Measurements from ENCODE around the gene CPNE7.
"Not testable (repeated sequence)": the region's sequence is repeated elsewhere in the genome, so short reads cannot be mapped to it uniquely, and the experiment has no call there.

The CPNE7 gene

DNA sequence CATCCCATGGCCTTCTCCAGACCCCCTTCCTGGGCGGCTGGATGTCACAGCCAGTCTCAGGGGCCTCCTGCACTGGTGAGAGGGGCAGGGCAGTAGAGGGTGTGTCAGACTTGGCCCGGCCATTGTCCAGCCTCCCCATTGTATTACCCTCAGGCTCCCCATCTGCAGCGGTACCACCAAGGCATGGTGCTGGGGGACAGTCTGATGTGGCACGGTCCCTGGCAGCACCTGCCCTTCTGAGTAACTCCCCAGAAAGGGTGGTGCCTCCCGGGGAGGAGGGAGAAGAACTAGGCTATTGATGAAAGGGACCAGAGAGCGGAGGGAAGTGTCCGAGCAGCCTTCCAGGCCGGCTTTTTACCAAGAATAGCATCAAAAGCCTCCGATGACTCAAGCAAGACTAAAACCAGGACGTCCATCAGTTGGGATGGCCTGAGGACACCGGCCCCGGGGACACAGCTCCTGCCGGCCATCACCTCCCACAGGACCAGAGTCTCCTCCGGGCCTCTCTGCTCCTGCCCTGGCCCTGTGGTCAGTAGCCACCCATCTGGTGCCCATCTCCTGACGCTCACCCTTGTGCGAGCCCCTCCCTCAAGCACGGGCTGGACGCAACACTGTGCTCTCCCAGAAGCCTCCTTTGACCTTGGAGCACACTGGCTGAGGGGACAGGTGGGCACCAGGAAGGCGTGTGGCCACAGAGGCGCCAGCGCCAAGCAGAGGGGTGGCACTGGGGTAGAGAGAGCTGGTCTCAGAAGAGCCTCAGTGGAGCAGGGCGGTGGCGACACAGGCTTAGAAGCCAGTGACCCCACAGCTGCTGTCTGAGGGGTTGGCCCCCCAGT, 5.8 kb upstream of the CPNE7 start:
- DNase-seq: no peak

DNA sequence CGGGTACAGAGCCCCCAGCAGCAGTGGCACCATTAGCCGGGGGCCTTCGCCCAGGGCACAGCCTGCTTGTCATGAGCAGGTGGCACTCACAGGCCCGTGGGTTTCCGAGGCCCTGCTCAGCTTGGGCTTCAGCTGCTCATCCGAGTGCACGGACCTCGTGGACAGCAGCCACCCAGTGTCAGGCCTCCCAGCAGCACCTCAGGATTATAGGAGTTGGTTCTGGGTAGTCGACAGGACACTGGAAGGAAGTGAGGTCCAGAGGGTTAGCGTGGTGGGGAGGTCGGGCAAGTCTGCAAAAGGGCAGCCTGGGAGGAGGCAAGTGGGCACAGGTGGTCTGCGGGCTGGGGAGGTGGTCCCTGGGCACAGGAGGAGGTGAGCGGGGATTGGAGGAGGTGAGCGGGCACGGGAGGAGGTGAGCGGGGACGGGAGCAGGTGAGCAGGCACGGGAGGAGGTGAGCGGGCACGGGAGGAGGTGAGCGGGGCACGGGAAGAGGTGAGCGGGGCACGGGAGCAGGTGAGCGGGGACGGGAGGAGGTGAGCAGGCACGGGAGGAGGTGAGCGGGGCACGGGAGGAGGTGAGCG, 5.1 kb upstream of the CPNE7 start:
- no peak for DNase-seq

DNA sequence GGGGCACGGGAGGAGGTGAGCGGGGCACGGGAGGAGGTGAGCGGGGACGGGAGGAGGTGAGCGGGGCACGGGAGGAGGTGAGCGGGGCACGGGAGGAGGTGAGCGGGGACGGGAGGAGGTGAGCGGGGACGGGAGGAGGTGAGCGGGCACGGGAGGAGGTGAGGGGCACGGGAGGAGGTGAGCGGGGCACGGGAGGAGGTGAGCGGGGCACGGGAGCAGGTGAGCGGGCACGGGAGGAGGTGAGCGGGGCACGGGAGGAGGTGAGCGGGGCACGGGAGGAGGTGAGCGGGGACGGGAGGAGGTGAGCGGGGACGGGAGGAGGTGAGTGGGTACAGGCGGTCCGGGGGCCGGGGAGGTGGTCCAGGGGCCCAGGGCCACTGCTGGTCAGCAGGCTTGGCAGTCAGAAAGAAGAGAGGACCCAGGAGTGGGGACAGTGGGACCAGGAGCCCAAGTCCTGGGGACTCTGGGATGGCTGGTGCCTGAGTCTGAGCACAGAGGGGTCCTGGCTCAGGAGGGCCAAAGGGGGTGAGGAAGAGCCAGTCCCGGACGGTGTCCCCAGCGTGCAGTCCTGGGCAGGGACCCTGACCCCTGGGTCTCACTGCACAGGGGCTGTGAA, 4.5 kb upstream of the CPNE7 start:
- not testable (repeated sequence) for DNase-seq

DNA sequence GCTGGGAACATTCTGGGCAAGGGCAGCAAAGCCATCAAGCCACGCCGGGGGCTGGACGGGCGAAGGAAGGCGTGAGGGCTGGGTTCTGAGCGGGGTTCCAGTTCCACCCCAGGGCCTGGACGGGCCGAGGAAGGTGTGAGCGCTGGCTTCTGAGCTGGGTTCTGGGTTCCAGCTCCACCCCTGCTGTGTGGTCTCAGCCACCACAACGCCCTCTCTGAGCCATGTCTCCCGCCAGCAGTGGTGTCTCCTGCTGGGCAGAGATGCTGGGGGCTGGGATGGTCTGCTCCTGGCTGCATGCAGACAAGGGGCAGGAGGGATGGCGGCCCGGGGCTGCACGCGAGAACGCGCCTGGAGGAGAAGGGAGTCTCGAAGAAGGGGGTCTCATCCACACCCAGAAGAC, 3.9 kb upstream of the CPNE7 start:
- DNase-seq: no peak

DNA sequence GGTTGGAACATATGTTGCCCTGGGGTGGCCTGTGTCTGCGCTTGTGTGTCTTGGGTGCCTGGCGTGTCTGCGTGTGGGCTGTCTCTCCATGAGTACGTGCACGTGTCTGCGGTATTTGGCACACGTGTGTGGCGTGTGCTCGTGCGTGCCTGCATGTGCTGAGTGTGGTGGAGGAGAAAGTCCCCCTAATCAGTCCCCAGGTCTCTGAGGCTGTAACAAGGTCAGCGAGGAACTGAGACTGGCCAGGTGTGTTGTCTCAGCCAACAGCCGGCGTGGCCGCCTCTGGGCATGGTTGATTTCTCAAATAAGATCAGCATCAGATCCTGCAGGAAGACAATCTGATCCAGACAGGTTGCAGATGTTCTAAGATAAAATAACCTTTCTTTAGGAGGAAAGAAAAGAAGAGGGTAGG, 3.5 kb upstream of the CPNE7 start:
- DNase-seq: no peak

DNA sequence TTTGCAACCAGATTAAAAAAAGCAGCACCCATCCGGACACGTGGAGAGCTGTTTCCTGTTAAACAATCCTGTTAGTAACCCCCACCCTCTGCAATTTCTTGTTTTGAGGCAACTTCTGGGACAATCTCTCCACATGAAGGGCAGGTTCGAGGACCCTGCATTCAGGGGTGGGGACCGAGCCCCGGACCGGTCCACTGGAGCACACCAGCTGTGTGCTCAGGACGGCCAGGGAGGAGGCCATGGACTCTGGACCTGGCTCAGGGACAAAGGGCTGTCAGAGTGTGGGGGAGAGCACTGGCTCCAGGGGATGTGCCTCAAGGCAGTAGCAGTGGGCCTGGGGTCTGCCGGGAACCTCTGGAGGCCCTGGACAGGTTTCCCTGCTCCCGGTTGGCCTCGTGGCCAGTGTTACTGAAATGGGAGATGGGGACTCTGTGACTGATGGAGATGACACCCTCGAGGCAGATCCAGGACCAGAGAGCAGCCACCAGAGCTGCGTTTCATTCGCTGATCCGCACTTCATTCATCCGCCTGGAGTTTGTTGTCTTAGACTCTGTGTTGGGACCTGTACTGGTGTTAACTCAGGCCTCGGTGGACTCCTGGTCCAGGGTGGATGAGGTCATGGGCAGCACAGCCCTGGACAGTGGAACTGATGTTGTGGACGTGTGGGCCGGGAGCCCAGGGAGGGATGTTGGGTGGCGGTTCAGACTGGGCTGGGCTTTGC, 2.9 kb upstream of the CPNE7 start:
- DNase-seq: no peak

DNA sequence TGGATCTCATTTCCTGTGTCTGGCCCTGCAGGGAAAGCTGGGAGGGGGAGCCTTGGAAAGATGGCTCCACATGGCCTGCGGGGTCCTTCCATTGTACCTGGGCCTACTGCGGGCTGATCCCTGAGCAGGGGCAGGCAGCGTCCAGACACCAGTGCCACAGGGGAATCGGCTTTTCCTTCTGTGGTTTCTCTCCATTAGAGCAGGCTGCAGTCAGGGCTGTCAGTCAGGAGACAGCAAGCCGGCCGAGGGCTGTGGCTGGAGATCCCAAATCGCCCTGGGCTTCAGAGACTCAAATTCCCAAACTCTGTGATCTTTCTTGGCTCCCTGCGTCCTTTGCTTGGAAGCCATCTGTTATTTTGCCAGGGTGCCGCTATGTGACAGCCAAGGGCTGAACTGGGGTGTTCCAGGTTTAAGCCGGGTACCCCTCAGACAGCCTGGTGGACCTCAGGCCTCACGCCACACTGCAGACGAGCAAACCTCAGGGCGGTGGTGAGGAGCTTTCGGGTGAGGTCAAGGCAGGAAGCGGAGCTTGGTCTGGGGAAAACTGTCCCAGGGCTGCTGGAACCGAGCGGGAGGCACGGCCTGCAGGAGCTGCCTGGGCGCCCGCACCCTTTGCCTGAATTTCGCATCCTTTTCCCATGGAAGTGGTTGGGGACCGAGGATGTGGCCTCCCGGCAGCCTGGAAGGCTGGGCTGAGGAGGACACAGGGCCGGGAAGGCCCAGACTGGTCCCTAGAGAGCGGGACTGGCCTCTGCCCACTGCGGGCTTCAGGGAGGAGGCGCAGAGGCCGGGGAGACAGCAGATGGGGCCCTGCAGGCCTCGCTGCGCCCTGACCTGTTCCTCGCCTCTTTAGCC, 1.5 kb upstream of the CPNE7 start:
- DNase-seq: no peak

DNA sequence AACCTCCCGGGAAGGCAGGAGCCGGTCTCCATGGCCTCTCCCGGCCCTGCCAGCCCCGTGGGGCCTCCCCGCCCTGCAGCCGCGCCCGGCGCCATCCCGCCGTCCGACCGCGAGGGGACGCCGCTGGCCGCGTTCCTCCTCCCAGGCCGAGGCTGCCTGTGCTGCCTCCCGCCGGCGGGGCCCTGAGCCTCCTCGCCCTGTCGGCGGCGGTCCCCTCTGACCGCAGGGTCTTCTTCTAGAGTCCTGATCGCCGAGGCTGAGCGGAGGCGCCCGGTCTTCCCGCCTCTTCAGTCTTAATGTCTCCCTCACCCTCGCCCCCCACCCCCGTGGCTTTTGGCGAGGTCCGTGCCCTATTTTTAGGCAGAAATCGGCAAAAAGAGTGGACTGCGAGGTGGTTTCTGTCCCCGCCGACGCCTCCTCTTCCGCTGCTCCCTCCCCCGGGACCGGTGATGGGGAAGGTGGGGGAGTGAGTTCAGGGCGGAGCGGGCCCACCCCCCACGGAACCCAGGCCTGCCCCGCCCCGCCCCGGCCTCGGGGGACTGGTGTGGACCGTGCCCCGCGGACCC, 794 bp upstream of the CPNE7 start:
- peak; percentile 43 for DNase-seq

DNA sequence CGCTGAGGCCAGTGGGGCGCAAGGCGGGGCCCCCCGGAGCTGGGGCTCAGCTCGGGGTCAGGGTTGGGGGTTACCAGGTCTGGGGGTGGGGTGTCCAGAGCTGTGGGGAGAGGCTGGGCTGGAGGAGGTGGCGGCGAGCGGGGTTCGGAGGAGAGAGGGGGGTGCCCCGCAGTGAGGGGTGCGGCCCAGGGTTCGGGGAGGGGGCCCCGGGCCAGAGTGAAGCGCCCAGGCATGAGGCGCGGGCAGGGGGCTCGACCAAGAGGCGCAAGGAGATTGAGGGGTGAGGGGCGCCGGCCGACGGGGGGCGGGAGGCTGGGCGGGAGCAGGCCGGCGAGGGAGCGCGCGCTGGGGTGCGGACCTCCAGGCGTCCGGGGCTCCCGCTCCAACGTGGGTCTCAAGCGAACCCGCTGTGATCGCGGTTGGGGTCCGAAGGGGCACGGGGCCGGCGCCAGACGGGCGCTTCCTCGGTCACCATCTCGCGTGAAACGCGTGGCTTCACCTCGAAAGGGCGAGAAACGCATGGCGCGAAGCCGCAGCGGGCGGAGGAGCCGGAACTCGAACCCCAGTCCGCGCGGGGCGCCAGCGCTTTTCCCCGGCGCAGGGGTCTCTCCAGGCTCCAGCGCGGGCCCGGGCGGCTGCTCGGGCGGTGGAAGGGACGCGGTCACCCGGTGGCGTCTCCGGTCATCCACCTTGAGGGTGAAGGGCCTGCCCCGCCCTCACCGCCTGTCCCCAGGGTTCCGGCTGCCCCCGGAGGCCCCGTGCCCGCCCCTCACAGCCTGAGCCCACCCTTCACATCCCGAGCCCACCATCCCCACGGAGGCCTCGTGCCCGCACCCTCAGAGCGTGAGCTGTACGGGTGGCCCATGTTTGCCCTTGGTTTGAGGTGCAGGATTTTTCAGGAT, 846 bp downstream of the CPNE7 start:
- no peak for DNase-seq

DNA sequence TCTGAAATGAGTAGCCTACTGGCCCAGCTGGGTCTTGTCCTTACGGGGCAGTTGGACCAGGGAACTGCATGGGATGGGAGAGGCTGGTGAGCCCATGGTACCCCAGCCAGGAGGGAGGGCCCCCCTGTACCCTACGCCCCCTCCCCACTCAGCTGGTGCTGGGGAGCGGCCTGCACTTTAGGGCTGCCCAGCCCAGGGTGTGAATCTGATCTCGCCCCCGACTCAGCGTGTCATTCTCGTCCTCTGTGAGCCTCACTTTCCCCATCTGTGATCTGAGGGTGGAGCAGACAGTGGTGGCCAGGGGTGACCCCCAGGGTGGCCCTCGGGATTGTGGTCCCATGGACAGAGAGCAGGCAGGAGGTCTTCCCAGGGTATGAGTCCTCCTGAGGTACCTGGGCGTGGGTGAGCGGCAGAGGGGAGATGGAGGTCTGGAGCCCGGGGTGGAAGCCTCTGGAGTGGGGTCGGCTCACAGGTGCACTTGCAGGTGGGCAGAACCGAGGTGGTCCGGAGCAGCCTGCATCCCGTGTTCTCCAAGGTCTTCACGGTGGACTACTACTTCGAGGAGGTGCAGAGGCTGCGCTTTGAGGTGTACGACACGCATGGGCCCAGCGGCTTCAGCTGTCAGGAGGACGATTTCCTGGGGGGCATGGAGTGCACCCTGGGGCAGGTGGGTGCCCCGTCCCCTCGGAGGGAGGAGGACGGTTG, 1.6 kb downstream of the CPNE7 start:
- no peak for DNase-seq

DNA sequence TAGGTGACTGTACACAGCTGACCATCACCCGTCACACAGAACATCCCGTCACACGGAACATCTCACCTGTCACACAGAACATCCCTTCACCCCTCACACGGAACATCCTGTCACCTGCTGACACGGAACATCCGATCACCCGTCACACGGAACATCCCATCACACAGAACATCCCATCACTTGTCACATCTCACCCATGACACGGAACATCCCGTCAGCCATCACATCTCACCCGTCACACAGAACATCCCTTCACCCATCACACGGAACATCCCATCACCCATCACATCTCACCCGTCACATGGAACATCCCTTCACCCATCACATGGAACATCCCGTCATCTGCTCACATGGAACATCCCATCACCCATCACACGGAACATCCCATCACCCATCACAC, 3.8 kb downstream of the CPNE7 start:
- DNase-seq: no peak

DNA sequence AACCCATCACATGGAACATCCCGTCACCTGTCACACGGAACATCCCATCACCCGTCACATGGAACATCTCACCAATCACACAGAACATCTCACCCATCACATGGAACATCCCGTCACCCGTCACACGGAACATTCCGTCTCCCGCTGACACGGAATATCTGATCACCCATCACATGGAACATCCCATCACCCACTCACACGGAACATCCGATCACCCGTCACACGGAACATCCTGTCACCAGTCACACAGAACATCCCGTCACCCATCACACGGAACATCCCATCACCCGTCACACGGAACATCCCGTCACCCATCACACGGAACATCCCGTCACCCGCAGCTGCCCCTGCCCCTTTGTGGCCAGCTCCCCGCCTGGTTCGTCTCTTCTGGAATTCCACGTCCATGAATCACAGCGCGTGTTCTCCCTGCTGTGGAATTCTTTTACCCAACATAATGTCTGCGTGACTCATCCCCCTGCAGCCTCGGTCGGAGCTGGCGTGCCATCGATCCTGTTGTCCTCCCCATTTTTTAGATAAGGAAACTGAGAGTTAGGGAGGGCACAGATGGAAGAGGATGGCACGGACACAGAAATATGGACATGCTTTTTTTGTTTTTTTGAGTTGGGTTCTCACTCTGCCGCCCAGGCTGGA, 5.6 kb downstream of the CPNE7 start:
- no peak for DNase-seq

DNA sequence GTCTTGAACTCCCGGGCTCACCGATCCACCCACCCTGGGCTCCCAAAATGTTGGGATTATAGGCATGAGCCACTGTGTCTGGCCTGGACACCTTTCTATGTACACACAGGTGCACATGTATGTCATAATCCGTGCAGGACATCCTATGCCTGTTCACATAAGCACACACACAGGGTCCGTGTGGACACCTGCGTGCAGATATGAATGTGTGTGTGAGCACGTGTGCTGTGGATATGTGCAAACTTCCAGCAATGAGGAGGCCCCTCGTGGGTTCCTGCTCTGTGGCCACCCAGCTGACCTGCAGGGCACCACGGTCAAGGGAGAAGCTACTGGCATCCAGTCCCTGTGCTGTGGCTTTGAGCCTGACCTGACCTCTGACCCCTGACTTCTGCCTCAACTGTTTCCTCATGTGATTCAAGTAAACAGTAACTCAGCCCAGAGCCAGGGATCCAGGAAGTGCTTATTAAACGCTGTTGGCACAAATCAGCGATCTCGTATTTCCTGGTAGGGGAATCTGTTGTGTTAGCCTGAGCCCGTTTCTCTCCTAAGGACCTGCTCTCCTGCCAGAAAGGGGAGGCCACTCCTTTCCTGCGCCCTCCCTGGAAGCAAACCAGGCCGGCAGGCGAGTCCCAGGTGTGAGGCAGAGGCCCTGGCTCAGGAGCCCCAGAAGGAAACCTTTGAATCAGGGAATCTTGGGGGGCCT, 6.5 kb downstream of the CPNE7 start:
- no peak for DNase-seq

DNA sequence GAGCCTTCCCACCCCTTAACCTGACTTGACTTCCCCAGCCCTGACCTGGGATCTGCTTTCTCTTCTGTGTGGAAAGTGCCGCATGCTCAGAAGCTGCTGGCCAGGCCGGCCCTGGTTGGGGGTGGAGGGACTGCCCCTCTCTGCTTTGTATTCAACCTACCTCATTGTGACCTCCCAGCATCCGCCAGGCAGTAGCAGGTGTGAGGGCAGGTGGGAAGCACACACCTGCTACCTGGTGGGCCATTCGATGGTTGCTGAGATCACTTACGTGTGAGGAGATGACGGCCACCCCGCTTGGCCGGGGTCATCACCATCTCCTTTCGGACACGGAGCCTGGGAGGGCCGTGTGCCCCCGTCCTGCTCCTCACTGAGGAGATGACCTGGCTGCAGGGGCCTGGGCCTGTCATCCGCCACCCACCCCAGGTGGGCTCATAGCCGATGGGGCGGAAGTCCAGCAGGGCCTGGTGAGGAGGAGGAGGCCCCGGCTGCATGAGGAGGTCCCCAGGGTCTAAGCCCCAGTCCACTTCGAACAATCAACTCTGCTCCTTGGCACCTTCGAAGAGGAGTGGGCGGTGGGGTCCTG, 7.1 kb downstream of the CPNE7 start:
- DNase-seq: no peak

DNA sequence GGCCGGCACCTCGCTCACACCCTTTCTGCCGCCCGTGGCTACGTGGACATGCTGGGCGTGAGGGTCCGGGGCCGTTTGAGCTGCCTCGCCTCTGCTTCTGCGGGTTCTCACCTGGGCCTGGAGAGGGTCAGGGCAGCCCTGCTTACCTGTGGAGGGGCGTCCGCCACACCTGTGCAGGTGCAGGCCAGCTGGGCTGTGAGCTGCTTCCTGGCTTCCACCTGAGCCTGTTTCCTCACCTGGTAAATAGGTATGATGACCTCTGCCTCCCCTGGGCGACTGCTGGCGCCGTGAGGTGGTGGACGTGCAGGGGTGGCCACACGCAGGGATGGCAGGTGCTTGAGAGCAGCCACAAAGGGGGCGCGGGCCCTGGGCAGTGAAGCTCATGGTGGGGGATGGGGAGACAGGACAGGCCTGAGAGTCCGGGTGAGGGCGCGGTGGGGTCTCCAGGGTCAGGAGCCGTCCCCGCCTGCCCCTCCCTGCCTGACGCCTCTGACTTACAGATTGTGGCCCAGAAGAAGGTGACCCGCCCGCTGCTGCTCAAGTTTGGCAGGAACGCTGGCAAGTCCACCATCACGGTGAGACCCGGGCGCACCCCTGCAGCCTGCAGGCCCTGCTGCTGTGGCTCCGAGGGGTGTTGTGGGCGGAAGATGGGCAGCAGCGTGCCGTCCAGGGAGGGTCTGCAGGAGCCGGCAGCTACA, 7.8 kb downstream of the CPNE7 start:
- DNase-seq: no peak

DNA sequence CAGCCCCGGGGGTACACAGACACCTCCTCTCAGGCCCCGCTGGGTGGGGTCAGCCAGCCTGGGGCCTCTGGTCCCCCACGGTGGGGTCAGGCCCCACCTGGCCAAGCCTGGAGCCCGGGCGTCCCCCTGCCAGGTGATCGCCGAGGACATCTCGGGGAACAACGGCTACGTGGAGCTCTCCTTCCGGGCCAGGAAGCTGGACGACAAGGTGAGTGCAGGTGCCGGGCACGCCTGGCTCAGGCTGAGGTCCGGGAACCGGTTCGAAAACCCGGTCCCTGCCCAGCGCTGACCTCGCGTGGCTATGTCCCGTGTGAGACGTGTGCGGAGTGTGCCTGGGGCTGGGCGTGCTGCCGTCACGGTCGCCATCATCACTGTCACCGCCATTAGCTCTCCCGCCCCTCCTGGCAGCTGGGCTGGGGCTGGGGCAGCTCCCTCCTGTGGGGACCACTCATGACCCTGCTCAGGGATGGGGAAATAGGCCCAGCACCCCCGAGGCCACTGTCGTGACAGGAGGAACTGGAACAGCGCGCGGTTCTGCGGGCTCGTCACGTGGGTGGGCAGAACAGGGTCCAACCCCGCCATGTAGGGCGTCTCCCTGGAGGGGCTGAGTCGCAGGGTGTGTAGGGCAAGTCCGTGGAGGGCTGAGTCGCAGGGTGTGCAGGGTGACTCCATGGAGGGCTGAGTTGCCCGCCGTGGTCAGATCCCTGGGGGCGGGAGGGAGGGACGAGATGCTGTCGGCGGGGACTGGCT, 8.5 kb downstream of the CPNE7 start:
- DNase-seq: no peak

DNA sequence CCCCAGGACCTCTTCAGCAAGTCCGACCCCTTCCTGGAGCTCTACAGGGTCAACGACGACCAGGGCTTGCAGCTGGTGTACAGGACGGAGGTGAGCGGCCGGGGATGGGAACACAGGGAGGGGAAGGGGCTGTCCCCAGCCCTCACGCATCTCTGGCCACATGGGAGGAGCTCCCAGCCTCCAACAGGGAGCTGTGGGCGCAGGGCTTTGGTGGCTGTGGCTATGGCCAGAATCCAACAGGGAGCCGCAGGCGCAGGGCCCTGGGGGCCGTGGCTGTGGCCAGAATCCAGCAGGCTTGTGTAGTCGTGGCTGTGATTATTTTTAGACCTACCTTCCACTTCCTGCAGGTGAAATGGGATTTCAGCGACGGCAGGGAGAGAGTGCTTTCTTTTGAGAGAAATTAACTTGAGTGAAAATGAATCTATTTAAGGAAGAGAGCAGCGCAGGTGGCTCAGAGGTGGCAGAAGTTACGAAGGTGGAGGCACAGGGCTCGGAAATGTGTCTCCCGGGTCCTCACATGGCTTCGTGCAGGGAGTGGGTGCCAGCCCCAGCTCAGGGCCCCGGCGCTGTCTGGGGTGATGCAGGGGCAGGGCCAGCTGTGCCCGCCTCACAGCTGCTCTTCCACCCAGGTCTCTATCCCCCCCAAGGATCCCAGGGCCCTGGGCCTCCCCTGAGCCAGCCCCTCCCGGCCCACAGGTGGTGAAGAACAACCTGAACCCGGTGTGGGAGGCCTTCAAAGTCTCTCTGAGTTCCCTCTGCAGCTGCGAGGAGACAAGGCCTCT, 9.4 kb downstream of the CPNE7 start:
- DNase-seq: no peak
